Kidney (tissue), 14 donors: ENCODE results near the gene PLPP1. TPM values are rescaled to one million over a fixed set of nuclear protein-coding genes. Genes with fewer than 3 reads are reported as not detected.
A peak's percentile ranks its signal among the peaks of the same experiment; 100 is the strongest.

Experiments
- DNase-seq, 5 donors: peaks; one replicate each; pipeline ENCODE4 v3.0.0-alpha.2; 2013 to 2020
- FAIRE-seq: peaks from 2 replicates; lab custom pipeline; 2012; peaks lifted over from hg19 to GRCh38; lab: Jason Lieb, UNC
- H3K27ac ChIP-seq, 2 donors: one replicate each; pipeline ENCODE4 v1.7.0; 2013; ENCODE audit warnings: low read depth in 2 of 2, low read length in 2 of 2, inconsistent platforms in 1 of 2
- H3K27me3 ChIP-seq: one replicate; pipeline ENCODE4 v1.7.1; 2013; ENCODE audit warnings: low read length, inconsistent platforms; ENCODE audit not compliant: control insufficient read depth, insufficient read depth
- H3K36me3 ChIP-seq, 3 donors: one replicate each; pipeline versions ENCODE4 v1.7.0 to v1.7.1; 2013; ENCODE audit warnings: low read length in 3 of 3, control low read depth in 1 of 3, inconsistent platforms in 1 of 3; ENCODE audit not compliant: insufficient read depth in 3 of 3, control insufficient read depth in 2 of 3
- H3K4me1 ChIP-seq, 3 donors: one replicate each; pipeline versions ENCODE4 v1.7.0 to v1.7.1; 2013; ENCODE audit warnings: low read length in 3 of 3, inconsistent platforms in 1 of 3, low read depth in 1 of 3; ENCODE audit not compliant: control insufficient read depth in 2 of 3, insufficient read depth in 2 of 3
- H3K4me3 ChIP-seq, 3 donors: one replicate each; pipeline versions ENCODE4 v1.7.0 to v1.8.1; 2013; ENCODE audit warnings: low read length in 3 of 3, control low read depth in 1 of 3, inconsistent platforms in 1 of 3
- H3K9ac ChIP-seq, 3 donors: one replicate each; pipeline versions ENCODE4 v1.7.0 to v1.7.1; 2013; ENCODE audit warnings: low read length in 3 of 3, control low read depth in 1 of 3, inconsistent platforms in 1 of 3
- H3K9me3 ChIP-seq, 3 donors: one replicate each; pipeline versions ENCODE4 v1.7.0 to v1.7.1; 2013; ENCODE audit warnings: low read length in 3 of 3, control low read depth in 1 of 3, inconsistent platforms in 1 of 3; ENCODE audit not compliant: control insufficient read depth in 2 of 3, insufficient read depth in 1 of 3
- intact Hi-C: fragments of 100-400 bp; cut with DNase I; formaldehyde crosslinking; loops from one replicate; pipeline ENCODE4 v1.11.1; 2022
- polyA plus RNA-seq: library from polyadenylated mRNA; stranded (reverse); fragments of 350-450 nt; fragmentation: Illumina TruSeq; extraction: RNeasy Lipid Tissue Mini Kit (QIAGEN cat#74804); gene quantifications from one replicate; pipeline ENCODE4 v1.2.3, GENCODE V29; 2014; ENCODE audit warnings: low read depth, low replicate concordance; ENCODE audit not compliant: insufficient read depth
- total RNA-seq: library from RNA; stranded (reverse); fragmentation: NEBNext Ultra II Directional; extraction: Animal tissue kit (Norgen Biotek cat#: 25700); gene quantifications from one replicate; pipeline ENCODE4 v1.2.1, GENCODE V29; 2021
- TF ChIP-seq, protein P1 (sequence below): IDR thresholded peaks from 3 replicates; pipeline ENCODE4 v1.5.1; 2012; ENCODE audit warnings: mild to moderate bottlenecking, moderate library complexity, borderline replicate concordance; ENCODE audit not compliant: insufficient read depth; ENCODE audit errors: extremely low read depth
- donor health status: control.
- donor health status: control.
- donor health status: control.
- donor health status: control.
- donor health status: control.
- donor health status: DM: yes; HTN: yes; CAD: no.
- donor health status: Normal renal cell carcinoma (clear cell type).

PLPP1 gene
- total and polyA plus RNA-seq, 2 donors from 2014 or later, result 144 to 166 TPM

DNA sequence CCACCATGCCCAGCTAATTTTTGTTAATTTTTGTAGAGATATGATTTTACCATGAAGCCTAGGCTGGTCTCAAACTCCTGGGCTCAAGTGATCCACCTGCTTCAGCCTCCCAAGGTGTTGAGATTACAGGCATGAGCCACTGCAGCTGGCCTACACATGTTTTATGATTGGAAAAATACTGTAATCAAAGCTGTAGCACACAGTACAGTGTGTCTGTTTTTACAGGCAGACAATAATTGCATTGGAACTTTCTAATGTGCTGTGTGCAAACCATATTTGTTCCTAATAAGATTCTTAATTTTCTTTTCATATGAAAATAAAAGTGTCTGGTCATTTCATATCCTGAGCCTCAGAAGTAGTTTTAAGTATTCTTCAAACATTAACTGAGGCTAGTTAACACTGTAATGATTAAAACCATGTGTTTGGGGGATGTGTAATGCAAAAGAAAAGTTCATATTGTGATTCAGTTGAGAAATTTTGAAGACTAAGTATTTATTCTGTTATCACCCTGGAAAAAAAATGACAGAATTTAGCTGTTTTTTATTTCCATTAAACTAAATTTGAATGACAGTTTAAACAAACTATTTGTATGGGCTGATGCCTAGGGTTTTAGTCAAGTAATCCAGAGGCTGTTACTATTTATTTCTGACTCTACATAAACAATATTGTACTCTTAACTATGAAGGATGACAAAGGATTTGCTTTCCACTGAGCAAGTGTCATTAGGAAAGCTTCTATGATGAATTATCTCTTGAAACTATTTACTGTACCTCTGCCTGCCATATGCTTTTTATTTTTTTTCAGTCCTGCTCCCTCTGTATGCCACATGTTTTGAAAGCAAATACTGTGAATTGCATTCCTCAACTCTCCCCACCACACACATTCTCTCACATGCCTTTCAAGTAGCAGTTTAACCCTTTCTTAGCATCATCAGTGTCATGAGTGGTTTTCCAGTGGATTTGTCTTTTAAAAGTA lies 115.5 kb downstream of the PLPP1 start:
- intact Hi-C loops, result no loop called here
- Histone ChIP-seq H3K36me3 (peaks cover 13 to 17% (median 17%) of the 10 kb centered on the region in 3 donors), H3K9me3 (no peaks in the 10 kb centered on the region), H3K4me3 (no peak overlapping the region), H3K9ac (no peak overlapping the region), H3K27me3 (no peaks in the 10 kb centered on the region), H3K4me1 (peaks cover 6 to 17% (median 10%) of the 10 kb centered on the region in 3 donors), H3K27ac (no peak overlapping the region)
- TF ChIP-seq, protein P1, sequence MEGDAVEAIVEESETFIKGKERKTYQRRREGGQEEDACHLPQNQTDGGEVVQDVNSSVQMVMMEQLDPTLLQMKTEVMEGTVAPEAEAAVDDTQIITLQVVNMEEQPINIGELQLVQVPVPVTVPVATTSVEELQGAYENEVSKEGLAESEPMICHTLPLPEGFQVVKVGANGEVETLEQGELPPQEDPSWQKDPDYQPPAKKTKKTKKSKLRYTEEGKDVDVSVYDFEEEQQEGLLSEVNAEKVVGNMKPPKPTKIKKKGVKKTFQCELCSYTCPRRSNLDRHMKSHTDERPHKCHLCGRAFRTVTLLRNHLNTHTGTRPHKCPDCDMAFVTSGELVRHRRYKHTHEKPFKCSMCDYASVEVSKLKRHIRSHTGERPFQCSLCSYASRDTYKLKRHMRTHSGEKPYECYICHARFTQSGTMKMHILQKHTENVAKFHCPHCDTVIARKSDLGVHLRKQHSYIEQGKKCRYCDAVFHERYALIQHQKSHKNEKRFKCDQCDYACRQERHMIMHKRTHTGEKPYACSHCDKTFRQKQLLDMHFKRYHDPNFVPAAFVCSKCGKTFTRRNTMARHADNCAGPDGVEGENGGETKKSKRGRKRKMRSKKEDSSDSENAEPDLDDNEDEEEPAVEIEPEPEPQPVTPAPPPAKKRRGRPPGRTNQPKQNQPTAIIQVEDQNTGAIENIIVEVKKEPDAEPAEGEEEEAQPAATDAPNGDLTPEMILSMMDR, result no peak
- DNase-seq, result peak in 2 of 5 donors; percentile 76 to 81
- FAIRE-seq, result peak; percentile 30

GRCh38 chr5:55416306-55416705 lies 118.5 kb downstream of the PLPP1 start:
- H3K4me3 ChIP-seq, result no peak overlapping the region
- TF ChIP-seq, protein P1, result no peak
- H3K27ac ChIP-seq, result no peak overlapping the region
- no peak for DNase-seq
- H3K9ac ChIP-seq, result no peak overlapping the region
- intact Hi-C loops, result no loop called here
- FAIRE-seq, result peak; percentile 23
- H3K4me1 ChIP-seq, result peaks cover 4 to 17% (median 8%) of the 10 kb centered on the region in 3 donors
- H3K27me3 ChIP-seq, result no peaks in the 10 kb centered on the region
- H3K9me3 ChIP-seq, result no peaks in the 10 kb centered on the region
- peaks cover 0 to 7% (median 2%) of the 10 kb centered on the region in 3 donors for H3K36me3 ChIP-seq

- FAIRE-seq, result no peak
- no peak overlapping the region for H3K4me3 ChIP-seq
- H3K27me3 ChIP-seq, result no peaks in the 10 kb centered on the region
- peaks cover 0 to 7% (median 0%) of the 10 kb centered on the region in 3 donors for H3K36me3 ChIP-seq
- H3K27ac ChIP-seq, result no peak overlapping the region
- TF ChIP-seq, protein P1, result no peak
- no peaks in the 10 kb centered on the region for H3K9me3 ChIP-seq
- DNase-seq, result no peak
- intact Hi-C loops, result no loop called here
- peaks cover 3 to 15% (median 5%) of the 10 kb centered on the region in 3 donors for H3K4me1 ChIP-seq
- H3K9ac ChIP-seq, result no peak overlapping the region
Measured at GRCh38 chr5:55415071-55415470, 119.7 kb downstream of the PLPP1 start.
